Activated gamma-delta T cell (primary cell): ENCODE data around the gene CBFB.
"Not testable (repeated sequence)": the region's sequence is repeated elsewhere in the genome, so short reads cannot be mapped to it uniquely, and the experiment has no call there.

Experiments used
- DNase-seq: peaks from one replicate; lab custom pipeline; 2025; lab: John Stamatoyannopoulos, UW

Gene CBFB

GRCh38 chr16:67093098-67093726, 64.3 kb downstream of the CBFB start:
- no peak for DNase-seq

GRCh38 chr16:67098599-67098998, 69.7 kb downstream of the CBFB start:
- no peak for DNase-seq

- DNase-seq: no peak
Measured at GRCh38 chr16:67100569-67101310, 71.8 kb downstream of the CBFB start.

DNA sequence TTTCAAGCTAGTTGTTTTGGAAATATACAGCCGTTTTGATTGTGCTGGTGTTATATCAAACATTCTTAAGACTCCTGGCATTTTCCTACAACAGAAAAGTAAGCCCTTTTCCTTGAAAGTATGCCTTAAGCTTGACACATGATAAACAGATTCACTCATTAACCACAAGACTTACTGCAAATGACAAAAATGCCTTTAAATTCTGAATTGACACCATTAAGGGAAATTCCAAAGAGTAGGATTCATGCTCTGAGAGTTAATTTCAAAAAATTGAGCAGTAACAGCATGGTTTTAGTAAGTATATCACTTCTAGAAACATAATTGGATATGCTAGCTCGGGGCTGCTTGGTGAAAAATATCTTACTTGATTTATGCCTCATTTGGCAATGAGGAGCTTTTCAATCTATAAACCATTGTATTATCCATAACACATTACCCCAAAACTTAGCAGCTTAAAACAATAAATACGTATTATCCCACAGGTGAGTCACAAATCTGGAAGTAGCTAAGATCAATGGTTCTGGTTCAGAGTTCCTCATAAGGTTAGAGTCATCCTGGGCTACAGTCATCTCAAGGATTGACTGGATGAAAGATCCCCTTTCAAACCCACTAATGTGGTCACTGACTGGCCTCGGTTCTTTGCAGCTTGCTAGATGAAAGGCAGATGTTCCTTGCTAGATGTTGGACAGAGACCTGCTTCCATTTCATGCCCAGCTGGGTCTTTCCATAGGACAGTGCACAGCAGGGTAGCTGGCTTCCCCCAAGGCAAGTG, 72.5 kb downstream of the CBFB start:
- DNase-seq: no peak

DNA sequence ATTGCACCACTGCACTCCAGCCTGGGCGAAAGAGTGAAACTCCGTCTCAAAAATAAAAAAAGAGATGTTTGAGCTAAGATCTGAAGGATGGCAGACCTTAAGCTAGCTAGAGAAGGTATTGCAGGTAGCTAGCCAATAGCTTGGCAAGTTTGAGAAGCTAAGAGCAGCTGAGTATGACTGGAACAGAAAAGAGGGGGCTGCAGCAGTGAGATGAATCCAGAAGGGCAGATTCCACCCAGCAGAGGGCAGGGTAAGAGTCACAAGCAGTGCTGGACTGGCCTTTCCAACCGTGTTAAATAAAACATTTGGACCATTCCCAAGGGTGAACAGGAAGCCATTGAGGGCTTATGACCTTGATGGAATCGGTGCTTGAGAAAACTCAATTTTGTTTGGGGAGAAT, 75.1 kb downstream of the CBFB start:
- no peak for DNase-seq

GRCh38 chr16:67104845-67105244, 75.9 kb downstream of the CBFB start:
- no peak for DNase-seq

GRCh38 chr16:67105246-67105645, 76.3 kb downstream of the CBFB start:
- DNase-seq: no peak

- DNase-seq: no peak
Measured at GRCh38 chr16:67105881-67106280, 76.9 kb downstream of the CBFB start.

DNA sequence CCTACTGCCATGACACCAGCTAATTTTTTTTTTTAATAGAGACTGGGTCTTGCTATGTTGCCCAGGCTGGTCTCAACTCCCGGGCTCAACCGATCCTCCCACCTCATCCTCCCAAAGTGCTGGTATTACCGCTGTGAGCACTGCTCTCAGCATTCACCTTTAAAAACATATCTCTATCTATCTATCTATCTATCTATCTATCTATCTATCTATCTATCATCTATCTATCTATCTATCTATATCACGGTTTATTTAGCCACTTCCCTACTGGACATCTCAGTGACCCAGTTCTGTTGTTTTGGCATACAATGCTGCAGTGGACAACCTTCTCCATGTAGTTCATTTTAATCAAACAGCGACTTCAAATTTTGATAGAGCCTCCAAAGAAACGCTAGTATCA, 79.5 kb downstream of the CBFB start:
- no peak for DNase-seq

GRCh38 chr16:67108931-67109406, 80.0 kb downstream of the CBFB start:
- DNase-seq: no peak

- peak; percentile 95 for DNase-seq
Measured at GRCh38 chr16:67109407-67110135, 80.6 kb downstream of the CBFB start, which contains the start of gene PHAF1. TSS of gene PHAF1 (plus strand) at chr16:67109941. CDS start at chr16:67110176, 235 bp downstream.

- DNase-seq: no peak
Measured at GRCh38 chr16:67111951-67112444, 83.0 kb downstream of the CBFB start.

DNA sequence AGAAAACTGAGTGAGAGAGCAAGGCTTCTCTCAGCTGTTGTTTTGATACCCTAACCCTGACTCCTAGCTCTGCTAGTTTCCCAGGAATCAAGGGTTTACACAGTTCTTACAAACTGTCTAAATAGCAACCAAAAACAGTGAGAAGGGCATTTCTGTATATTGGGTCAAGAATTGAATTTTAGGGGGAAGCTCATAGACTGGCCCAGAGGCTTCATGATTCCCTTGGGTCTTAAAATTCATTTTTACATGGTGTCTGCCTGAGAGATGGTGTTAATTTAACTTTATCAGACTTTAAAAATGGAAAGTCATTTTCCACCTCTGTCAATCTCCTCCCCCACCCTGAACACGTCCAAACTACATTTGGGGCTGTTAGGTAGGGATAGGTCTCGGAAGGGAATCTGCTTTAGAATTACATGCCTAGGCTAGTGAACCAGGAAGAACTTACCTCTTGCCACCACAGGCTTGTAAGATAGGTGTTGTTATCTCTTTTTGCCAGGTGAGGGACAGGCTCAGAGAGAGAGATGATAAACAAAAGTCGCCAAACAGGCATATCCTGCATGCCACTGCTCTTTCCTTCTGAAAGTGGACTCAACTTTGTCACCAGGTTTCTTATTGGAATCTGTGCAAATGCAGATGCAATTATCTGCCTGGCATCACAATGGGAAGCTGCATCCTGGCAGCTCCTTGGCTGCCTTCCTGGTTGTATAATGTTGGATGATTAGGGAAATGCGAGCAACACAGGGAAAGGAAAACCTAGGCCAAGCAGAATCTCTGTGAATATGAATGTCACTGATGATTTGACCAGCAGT, 83.8 kb downstream of the CBFB start:
- DNase-seq: no peak

- DNase-seq: no peak
Measured at GRCh38 chr16:67114793-67115192, 85.8 kb downstream of the CBFB start.

GRCh38 chr16:67115639-67116038, 86.7 kb downstream of the CBFB start:
- no peak for DNase-seq

GRCh38 chr16:67116388-67117311, 87.7 kb downstream of the CBFB start:
- DNase-seq: no peak

- DNase-seq: no peak
Measured at GRCh38 chr16:67117716-67118115, 88.8 kb downstream of the CBFB start.

DNA sequence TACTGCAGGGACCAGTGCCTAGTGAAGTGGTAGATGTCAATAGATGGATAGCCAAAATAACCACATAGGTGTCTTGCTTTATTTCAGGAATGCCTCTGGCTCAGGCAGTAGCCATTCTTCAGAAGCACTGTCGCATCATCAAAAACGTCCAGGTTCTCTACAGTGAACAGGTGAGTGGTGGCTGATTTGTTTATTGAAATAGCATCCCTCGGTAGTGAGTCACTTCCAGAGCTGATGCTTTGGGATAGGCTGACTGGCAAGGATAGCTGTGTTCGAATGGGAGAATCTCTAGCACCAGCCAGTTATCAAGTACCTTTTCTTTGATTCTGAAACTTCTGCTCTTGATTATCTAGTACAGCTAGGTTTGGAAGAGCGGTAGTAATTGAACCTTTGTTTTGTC, 91.1 kb downstream of the CBFB start:
- no peak for DNase-seq

- DNase-seq: not testable (repeated sequence)
Measured at GRCh38 chr16:67122799-67123198, 93.8 kb downstream of the CBFB start.

DNA sequence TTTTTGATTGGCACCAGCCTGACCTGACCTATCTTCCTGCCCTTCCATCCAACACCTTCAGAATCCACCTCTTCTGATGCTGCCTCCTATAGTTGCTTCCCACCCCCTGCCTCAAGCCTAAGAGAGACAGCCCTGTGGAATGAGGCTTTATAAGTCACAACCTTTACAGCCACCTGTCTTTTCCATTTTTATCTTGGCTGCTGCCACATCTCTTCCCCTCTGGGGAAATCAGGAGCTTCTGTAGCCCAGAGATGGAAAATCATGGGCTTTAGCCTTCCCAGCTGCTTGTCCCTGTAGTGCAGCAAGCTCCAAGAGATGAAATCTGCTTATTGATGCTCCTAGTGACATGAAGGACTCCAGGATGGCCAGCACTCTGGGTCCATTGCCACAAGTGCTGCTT, 99.5 kb downstream of the CBFB start:
- no peak for DNase-seq
